ENCODE results near the gene ARMS2. TPM values are rescaled to one million over a fixed set of nuclear protein-coding genes. Genes with fewer than 3 reads are reported as not detected.

Gene ARMS2
- total RNA-seq, 2 donors from 2014 or later: not detected

DNA sequence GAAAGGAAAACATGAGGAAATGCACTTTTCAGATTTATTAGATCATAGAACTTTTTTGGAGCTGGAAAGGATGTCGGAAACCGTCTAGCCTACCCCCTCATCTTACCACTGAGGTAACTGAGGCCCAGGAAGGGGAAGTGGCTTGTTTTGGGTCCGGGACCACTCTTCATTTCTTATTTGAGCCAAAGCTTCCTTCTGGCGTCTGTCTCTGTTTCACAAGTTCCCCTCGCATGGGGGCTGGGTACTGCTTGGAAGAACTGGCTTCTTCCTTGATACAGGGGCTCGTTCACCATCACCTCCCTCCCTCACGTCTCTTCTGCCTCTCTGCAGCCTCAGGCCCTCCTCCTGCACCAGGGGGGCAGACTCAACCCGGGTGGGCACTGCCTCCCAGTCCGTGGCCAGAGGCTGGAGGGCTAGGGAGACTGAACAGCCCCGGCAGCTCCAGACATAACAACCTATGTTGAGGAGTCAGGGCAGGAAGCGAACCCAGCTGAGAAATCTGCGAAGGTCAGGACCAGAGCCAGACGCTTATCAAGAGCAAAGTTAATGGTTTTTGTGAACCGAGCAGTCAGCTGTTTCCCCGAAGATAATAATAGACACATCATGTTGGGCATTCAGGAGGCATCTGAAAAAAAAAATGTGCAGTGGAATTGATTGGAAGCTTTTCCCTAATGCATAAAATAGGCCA lies 19.8 kb downstream of the ARMS2 start:
- Mint-ChIP-seq H3K27ac (no peak overlapping the region), H3K36me3 (ENCODE audit: low read depth) (no peaks in the 10 kb centered on the region), H3K4me3 (no peak overlapping the region), H3K9me3 (no peaks in the 10 kb centered on the region), H3K27me3 (peaks cover 8% of the 10 kb centered on the region), H3K4me1 (peaks cover 5% of the 10 kb centered on the region)
- ATAC-seq (replicated peaks): no peak

DNA sequence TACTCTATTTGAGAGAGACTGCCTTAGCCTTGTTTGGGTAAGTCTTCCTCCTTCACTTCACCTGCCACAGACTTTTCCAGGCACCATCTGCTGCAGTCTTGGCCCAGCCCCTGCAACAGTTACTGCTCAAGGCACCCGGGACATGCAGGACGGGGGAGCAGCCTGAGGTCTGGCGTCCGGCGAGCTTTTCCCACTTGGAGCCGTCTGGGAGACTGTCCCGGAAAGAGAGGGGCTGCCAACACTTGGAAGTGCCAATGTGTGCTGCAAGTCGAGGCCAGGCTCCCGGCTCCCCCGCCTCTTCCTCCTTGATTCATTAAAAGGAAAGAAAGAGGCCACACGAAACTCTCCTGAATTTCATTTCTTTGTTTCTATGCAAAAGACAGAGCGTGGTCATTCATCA lies 20.6 kb downstream of the ARMS2 start:
- H3K4me3 Mint-ChIP-seq: no peak overlapping the region
- H3K36me3 Mint-ChIP-seq (ENCODE audit: low read depth): no peaks in the 10 kb centered on the region
- H3K4me1 Mint-ChIP-seq: peaks cover 5% of the 10 kb centered on the region
- H3K9me3 Mint-ChIP-seq: no peaks in the 10 kb centered on the region
- H3K27ac Mint-ChIP-seq: no peak overlapping the region
- peaks cover 14% of the 10 kb centered on the region for H3K27me3 Mint-ChIP-seq
- no peak for ATAC-seq (replicated peaks)

DNA sequence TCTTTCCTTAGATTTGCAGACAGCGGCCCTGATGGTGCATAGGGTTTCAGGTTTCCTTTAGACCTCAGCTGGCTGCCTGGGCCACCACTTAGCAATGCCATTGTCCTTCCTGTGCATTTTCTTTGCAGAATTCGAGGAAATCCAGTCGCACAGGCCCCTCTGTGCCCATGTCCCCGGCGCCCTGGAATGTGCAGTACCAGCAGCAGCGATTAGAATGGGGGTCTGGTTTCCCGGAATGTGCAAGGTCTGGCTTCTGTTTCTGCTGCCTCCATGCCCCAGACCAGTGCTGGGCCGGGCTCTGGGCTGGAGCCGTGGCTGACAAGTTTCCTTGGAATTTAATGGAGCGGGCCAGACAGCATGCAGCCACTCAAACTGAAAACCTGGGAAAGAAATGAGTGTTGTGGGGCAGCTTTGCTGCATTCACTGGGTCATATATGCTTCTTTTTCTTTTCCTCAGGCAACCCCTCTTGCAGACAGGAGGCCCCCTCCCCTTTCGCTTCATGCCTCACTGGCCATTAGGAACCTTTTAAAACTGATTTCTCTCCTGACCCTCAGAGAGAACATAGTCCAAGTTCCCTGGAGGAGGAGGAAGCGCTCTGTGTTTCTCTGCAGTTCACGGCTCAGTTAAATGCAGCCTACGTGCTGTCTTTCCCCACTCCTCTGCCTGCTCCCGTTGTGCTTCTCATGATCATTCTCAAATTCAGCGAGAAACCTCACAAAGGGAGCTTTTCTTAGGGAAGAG lies 21.3 kb downstream of the ARMS2 start:
- Mint-ChIP-seq H3K4me1 (peaks cover 5% of the 10 kb centered on the region), H3K27ac (no peak overlapping the region), H3K36me3 (ENCODE audit: low read depth) (no peaks in the 10 kb centered on the region), H3K9me3 (no peaks in the 10 kb centered on the region), H3K27me3 (peaks cover 13% of the 10 kb centered on the region), H3K4me3 (no peak overlapping the region)
- no peak for ATAC-seq (replicated peaks)

DNA sequence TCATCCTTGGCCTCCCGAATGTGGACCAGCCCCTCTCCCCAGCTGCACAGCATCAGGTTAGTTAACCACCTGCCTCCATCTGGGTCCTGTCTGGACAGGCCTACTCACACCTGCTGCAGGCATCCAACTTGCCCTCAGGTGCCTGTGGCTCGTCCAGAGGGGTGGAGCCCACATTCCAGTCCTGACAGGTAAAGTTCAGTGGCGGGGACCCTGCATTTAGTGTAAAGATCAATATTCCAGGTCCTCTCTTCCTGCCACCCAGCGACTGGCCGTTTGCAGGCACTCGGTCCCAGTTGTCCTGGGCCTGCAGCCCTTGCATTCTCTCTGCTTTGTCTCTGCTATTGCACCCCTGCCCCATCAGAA lies 21.9 kb downstream of the ARMS2 start:
- Mint-ChIP-seq H3K9me3 (no peaks in the 10 kb centered on the region), H3K4me3 (no peak overlapping the region), H3K27me3 (peaks cover 10% of the 10 kb centered on the region), H3K4me1 (peaks cover 5% of the 10 kb centered on the region), H3K36me3 (ENCODE audit: low read depth) (no peaks in the 10 kb centered on the region), H3K27ac (no peak overlapping the region)
- no peak for ATAC-seq (replicated peaks)

DNA sequence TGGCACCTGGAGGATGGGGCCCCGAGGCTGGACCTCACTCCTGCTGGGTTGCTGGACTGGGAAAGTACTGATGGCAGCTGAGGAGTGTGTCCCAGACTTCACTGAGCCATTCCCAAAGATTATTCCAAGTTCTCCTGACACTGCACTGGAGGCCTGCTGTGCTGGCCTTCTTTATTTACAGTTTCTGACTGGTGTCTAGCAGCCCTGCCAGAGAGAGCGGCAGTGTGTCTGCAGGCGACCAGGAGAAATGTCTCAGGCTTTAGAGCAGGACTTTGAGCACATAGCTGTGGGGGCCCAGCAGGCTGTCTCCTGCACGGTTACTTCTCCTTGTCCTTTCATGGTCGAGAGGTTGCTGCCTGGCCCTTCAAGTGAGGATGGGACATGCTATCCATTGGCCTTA lies 23.0 kb downstream of the ARMS2 start:
- peaks cover 4% of the 10 kb centered on the region for H3K9me3 Mint-ChIP-seq
- H3K27me3 Mint-ChIP-seq: peaks cover 14% of the 10 kb centered on the region
- peaks cover 5% of the 10 kb centered on the region for H3K4me1 Mint-ChIP-seq
- no peak overlapping the region for H3K4me3 Mint-ChIP-seq
- no peak for ATAC-seq (replicated peaks)
- H3K36me3 Mint-ChIP-seq (ENCODE audit: low read depth): no peaks in the 10 kb centered on the region
- H3K27ac Mint-ChIP-seq: no peak overlapping the region

DNA sequence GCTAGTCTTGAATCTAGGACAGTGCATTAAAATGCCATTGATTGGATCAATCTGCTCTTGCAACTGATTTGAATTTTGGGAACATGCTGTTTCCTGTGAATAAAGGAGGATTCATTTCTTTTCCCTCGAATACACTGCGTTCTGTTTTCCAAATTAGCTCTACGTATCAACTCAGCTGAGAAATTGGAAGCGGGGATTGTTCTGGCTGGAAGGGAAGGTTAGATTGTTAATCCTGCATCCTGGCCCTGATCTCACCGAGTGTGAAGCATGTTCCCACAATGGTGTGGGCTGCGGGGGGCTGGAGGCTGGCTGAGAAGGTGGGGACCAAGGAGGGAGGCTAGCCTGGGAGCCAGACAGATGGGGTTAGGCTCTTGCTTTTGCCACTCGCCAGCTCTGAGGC lies 24.5 kb downstream of the ARMS2 start:
- peaks cover 14% of the 10 kb centered on the region for H3K27me3 Mint-ChIP-seq
- H3K4me1 Mint-ChIP-seq: peaks cover 5% of the 10 kb centered on the region
- ATAC-seq (replicated peaks): no peak
- H3K4me3 Mint-ChIP-seq: no peak overlapping the region
- no peak overlapping the region for H3K27ac Mint-ChIP-seq
- no peaks in the 10 kb centered on the region for H3K36me3 Mint-ChIP-seq (ENCODE audit: low read depth)
- peaks cover 4% of the 10 kb centered on the region for H3K9me3 Mint-ChIP-seq

DNA sequence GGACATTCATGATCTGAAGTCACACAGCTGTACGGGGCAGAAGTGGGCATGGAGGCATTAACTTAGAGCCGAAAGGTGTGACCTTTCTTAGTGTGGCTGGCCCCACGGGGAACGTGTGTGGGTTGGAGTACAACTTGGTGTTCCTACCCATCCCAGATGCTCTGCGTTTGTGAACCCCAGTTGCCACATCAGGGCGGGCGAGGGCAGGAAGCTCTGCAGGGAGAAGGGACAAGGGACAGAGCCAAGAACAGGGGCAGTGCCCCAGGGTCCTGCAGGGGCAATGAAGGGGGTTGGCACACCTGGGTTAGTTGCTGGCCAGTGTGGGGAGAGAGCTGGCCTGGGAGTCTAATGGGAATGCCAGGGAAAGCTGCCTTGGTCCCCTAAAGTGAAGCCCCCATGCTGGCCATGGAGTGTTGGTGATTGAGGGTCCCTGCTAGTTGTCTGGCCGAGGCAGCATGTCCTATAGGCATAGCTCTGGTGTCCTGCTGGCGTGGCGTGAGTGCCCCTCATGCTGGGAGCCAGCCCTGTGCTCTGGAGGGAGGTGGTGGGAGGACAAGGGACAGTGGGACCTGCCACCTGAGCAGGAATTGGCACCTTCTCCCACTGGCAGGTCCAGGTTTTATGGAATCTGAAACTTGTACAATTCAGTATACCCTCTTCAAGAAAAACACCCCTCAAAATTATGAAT lies 25.8 kb downstream of the ARMS2 start:
- peaks cover 4% of the 10 kb centered on the region for H3K9me3 Mint-ChIP-seq
- H3K27ac Mint-ChIP-seq: no peak overlapping the region
- no peak for ATAC-seq (replicated peaks)
- H3K4me3 Mint-ChIP-seq: no peak overlapping the region
- H3K27me3 Mint-ChIP-seq: peaks cover 9% of the 10 kb centered on the region
- H3K4me1 Mint-ChIP-seq: no peaks in the 10 kb centered on the region
- H3K36me3 Mint-ChIP-seq (ENCODE audit: low read depth): no peaks in the 10 kb centered on the region

DNA sequence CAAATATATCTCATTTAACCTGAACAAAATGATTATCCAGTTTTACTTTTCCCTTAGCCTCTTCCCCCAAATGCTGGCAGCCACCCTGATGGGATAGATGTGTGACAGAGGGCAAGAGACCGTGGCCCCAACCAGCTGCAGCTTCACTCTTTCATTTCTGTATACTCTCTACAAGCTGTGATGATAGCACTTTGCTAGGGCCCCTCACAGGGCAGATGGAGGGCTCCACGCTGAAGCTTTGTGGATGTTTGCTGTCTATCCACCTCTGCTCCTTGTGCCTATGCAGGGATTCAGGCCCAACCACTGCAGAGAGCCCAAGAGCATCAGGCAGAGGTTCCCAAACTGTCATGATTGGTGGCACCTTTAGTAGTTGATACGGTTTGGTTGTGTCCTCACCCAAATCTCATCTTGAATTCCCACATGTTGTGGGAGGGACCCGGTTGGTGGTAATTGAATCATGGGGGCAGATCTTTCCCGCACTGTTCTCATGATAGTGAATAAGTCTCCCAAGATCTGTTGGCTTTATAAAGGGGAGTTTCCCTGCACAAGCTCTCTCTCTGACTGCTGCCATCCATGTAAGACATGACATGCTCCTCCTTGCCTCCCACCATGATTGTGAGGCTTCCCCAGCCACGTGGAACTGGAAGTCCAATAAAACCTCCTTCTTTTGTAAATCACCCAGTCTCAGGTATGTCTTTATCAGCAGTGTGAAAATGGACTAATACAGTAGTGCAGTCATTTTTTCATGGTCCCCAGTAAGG lies 27.0 kb downstream of the ARMS2 start:
- peaks cover 4% of the 10 kb centered on the region for H3K9me3 Mint-ChIP-seq
- H3K4me1 Mint-ChIP-seq: no peaks in the 10 kb centered on the region
- no peak for ATAC-seq (replicated peaks)
- no peaks in the 10 kb centered on the region for H3K36me3 Mint-ChIP-seq (ENCODE audit: low read depth)
- H3K4me3 Mint-ChIP-seq: no peak overlapping the region
- H3K27me3 Mint-ChIP-seq: peaks cover 9% of the 10 kb centered on the region
- no peak overlapping the region for H3K27ac Mint-ChIP-seq

DNA sequence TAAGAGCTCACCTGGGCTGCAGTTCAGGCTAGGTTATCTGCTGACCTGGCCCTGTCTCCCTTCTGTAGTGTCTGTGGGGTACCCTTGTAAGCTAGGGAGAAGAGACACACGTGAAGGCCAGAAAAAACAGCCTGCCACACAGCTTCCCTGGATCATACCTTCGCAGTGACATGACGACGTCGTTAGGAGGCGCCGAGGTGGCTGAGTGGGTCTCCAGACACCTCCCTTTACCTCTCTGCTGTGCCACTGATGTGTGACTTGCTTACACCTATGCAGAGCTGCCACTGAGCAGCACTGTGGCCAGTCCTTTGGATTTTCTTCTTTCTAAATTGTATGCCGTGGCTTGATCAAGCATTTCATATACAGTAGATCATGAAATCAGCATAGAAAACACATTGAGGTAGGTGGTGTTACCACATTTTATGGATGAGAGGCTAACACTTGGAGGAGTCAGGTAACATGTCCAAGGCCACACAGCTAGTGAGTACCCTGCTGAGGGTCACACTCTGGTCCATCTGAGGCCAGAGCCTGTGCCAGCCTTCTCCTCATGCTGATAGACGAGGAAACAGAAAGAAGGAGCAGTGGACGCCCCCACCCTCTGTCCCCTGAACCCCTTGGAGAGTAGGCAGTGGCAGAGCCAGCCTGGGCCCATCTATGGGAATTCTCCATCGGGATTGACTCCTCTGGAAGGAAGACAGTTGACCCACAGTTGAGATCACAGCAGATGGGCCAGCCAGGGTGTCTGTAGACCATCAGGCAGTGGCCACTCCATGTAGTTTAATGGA lies 30.0 kb downstream of the ARMS2 start:
- H3K4me3 Mint-ChIP-seq: no peak overlapping the region
- ATAC-seq (replicated peaks): no peak
- no peaks in the 10 kb centered on the region for H3K36me3 Mint-ChIP-seq (ENCODE audit: low read depth)
- H3K27me3 Mint-ChIP-seq: peaks cover 8% of the 10 kb centered on the region
- peaks cover 4% of the 10 kb centered on the region for H3K9me3 Mint-ChIP-seq
- H3K27ac Mint-ChIP-seq: no peak overlapping the region
- H3K4me1 Mint-ChIP-seq: no peaks in the 10 kb centered on the region

DNA sequence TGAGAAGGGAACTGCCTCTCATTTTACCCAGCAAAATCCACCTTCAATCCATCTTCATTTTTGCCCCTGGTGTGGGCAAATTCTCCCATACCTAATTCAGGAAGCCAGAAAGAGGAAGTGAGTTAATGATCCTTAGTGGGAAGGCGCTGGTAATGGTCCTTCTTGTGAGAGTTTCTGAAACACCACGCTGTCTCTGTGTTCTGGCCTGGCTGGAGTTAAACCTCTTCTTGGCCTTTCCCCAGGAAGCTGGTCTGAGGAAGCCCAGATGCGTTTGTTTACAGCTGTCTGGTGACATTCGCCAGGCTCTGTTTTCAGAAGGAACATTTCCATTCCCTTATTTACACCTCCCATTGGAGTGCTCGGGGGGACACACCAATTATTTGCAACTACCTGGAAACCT lies 31.2 kb downstream of the ARMS2 start:
- Mint-ChIP-seq H3K27me3 (peaks cover 4% of the 10 kb centered on the region), H3K4me1 (no peaks in the 10 kb centered on the region), H3K4me3 (no peak overlapping the region), H3K27ac (no peak overlapping the region), H3K36me3 (ENCODE audit: low read depth) (no peaks in the 10 kb centered on the region), H3K9me3 (peaks cover 4% of the 10 kb centered on the region)
- ATAC-seq (replicated peaks): no peak

DNA sequence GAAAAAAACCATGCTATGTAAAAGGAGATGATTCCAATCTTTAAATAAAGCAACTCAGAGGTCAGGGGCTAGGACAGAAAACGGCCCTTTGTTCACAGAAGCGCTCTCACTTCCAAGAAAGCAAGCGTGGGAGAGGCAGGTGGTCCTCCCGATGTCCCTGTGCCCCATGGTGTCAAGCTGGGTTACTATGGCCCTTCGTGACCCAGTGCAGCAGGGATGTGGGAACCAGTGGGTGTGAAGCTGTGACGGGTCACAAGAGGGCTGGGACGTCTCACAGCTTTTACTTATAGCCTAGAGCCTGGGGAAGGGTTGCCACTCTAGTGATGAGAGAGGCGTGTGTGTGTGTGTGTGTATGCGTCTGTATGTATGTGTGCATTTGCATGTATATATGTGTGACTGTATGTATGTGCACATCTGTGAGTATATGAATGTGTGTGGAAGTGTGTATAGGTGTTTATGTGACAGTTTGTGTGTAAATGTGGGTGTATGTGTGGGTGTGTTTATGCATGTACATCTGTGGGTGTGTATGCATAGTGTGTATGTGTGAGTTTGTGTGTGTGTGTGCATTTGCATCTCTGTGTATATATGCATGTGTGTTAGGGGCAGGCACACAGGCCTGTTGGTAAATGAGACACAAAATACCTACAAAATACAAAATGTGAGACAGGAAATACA lies 32.1 kb downstream of the ARMS2 start:
- ATAC-seq (replicated peaks): no peak
- Mint-ChIP-seq H3K9me3 (peaks cover 4% of the 10 kb centered on the region), H3K4me1 (peaks cover 8% of the 10 kb centered on the region), H3K4me3 (no peak overlapping the region), H3K36me3 (ENCODE audit: low read depth) (no peaks in the 10 kb centered on the region), H3K27ac (no peak overlapping the region), H3K27me3 (peaks cover 4% of the 10 kb centered on the region)

DNA sequence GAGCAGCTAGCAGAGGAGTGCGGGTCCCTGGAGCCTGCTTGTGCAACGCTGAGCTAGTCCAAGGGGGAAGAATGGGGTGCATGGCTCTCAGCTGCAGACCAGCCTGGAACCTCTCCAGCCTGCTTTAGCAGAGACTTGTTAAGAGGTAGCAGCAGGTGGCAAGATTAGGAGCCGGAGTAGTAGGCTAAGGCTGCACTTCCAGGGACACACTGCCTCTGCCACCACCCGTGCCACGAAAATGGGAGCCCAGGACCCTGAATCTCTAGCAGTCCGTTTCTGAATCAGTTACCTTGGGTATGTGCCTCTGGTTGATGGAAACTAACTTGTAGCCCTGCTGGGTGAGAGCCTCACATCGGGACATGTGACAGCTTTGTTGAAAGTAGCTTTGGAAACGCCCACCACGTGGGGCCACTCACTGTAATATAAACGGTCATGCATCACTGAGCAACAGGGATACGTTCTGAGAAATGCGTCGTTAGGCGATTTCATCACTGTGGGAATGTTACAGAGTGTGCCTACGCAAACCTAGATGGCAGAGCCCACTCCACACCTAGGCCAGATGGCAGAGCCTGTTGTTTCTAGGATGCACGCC lies 32.8 kb downstream of the ARMS2 start:
- no peak overlapping the region for H3K27ac Mint-ChIP-seq
- no peak for ATAC-seq (replicated peaks)
- no peaks in the 10 kb centered on the region for H3K9me3 Mint-ChIP-seq

DNA sequence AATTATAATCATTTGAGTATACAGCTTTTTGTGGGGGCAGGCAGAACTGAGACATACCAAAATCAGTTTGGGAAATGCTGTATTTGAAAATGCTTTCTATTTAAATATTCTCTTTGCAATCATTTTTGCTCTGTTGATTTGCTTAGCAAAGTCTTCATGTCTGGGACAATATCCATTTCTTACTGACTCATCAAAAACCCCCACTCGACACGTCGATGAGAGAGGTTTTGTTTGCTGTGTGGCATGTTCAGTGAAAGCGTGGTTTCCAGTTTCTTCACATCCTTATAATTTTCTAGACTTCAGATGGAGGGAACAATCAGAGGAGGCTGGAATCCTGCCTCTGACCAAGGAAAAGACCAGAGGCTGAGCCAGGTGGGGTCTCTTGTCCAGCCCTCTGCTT lies 35.8 kb downstream of the ARMS2 start:
- no peak for ATAC-seq (replicated peaks)

More for the DNA sequence above, 32.8 kb downstream of the ARMS2 start:
- Mint-ChIP-seq H3K36me3 (ENCODE audit: low read depth) (no peaks in the 10 kb centered on the region), H3K4me1 (peaks cover 14% of the 10 kb centered on the region), H3K4me3 (no peak overlapping the region), H3K27me3 (no peaks in the 10 kb centered on the region)

More for the DNA sequence above, 35.8 kb downstream of the ARMS2 start:
- no peaks in the 10 kb centered on the region for H3K9me3 Mint-ChIP-seq
- H3K4me1 Mint-ChIP-seq: peaks cover 14% of the 10 kb centered on the region
- no peaks in the 10 kb centered on the region for H3K36me3 Mint-ChIP-seq (ENCODE audit: low read depth)
- H3K27ac Mint-ChIP-seq: no peak overlapping the region
- H3K4me3 Mint-ChIP-seq: no peak overlapping the region
- no peaks in the 10 kb centered on the region for H3K27me3 Mint-ChIP-seq

Data from activated T-helper 17 cell treated with anti-CD3 and anti-CD28 coated beads, Interleukin-2, amount 50 U/mL, for 72 hours (primary cell).